Activated CD4-positive, alpha-beta T cell treated with anti-CD3 and anti-CD28 coated beads for 48 hours (primary cell): Measurements from ENCODE around the gene N4BP3.

Experiments
- DNase-seq: peaks from one replicate; pipeline ENCODE4 v3.0.0-alpha.2; 2020

Gene N4BP3

GRCh38 chr5:178106086-178106485, 7.2 kb upstream of the N4BP3 start:
- DNase-seq = no peak

GRCh38 chr5:178106556-178107239, 6.6 kb upstream of the N4BP3 start:
- DNase-seq = no peak

GRCh38 chr5:178107756-178108310, 5.5 kb upstream of the N4BP3 start:
- DNase-seq = no peak

GRCh38 chr5:178108446-178108845, 4.9 kb upstream of the N4BP3 start:
- no peak for DNase-seq

- no peak for DNase-seq
Observed at GRCh38 chr5:178108966-178109365, 4.4 kb upstream of the N4BP3 start.

GRCh38 chr5:178110511-178110910, 2.8 kb upstream of the N4BP3 start:
- DNase-seq = no peak

- no peak for DNase-seq
Observed at GRCh38 chr5:178111925-178112324, 1.4 kb upstream of the N4BP3 start.

- no peak for DNase-seq
Observed at GRCh38 chr5:178112545-178112944, 787 bp upstream of the N4BP3 start.

- DNase-seq = peak; percentile 20
Observed at GRCh38 chr5:178113841-178114324, 551 bp downstream of the N4BP3 start.

- peak; percentile 53 for DNase-seq
Observed at GRCh38 chr5:178114325-178115135, 1.2 kb downstream of the N4BP3 start.

GRCh38 chr5:178115136-178115813, 1.9 kb downstream of the N4BP3 start:
- no peak for DNase-seq

GRCh38 chr5:178115814-178116142, 2.4 kb downstream of the N4BP3 start:
- no peak for DNase-seq

- DNase-seq = peak; percentile 60
Observed at GRCh38 chr5:178116143-178116885, 3.0 kb downstream of the N4BP3 start.

- no peak for DNase-seq
Observed at GRCh38 chr5:178117923-178118701, 4.8 kb downstream of the N4BP3 start.

- DNase-seq = no peak
Observed at GRCh38 chr5:178119915-178120606, 6.7 kb downstream of the N4BP3 start.

GRCh38 chr5:178120607-178121357, 7.5 kb downstream of the N4BP3 start:
- DNase-seq = peak; percentile 91

- DNase-seq = no peak
Observed at GRCh38 chr5:178121391-178122276, 8.3 kb downstream of the N4BP3 start.

- DNase-seq = no peak
Observed at GRCh38 chr5:178122346-178122745, 9.0 kb downstream of the N4BP3 start.
